ENCODE results near the gene CTNNA3. TPM values are rescaled to one million over a fixed set of nuclear protein-coding genes. Genes with fewer than 3 reads are reported as not detected.
A peak's percentile ranks its signal among the peaks of the same experiment; 100 is the strongest.

CTNNA3 gene
- total RNA-seq, 6 donors from 2014 or later: 0.20 to 2.0 TPM; not detected in 4

- peak in 1 of 2 donors; percentile 19 for DNase-seq
- Histone ChIP-seq H3K4me3 (no peak overlapping the region), H3K36me3 (no peaks in the 10 kb centered on the region), H3K27me3 (no peaks in the 10 kb centered on the region), H3K9me3 (peaks cover 0 to 4% (median 0%) of the 10 kb centered on the region in 4 donors), H3K27ac (no peak overlapping the region), H3K4me1 (no peaks in the 10 kb centered on the region)
- WGBS, 2 donors: 80 to 94% methylated on average over 4 of the region's 4 CpGs
- ATAC-seq (ENCODE audit: low FRiP score in 2 of 2): peak in 1 of 2 donors; percentile 53
- TF ChIP-seq POLR2AphosphoS5 (IDR thresholded peaks at IDR 0.05) (no peak), POLR2A (IDR thresholded peaks at IDR 0.05) (no peak), EP300 (IDR thresholded peaks at IDR 0.05) (no peak), CTCF (IDR thresholded peaks at IDR 0.05) (no peak)
Measured at GRCh38 chr10:66244953-66245352, 1451.0 kb downstream of the CTNNA3 start.

- no peaks in the 10 kb centered on the region for H3K4me1 ChIP-seq
- peaks cover 0 to 4% (median 0%) of the 10 kb centered on the region in 4 donors for H3K9me3 ChIP-seq
- H3K27me3 ChIP-seq: no peaks in the 10 kb centered on the region
- no peak overlapping the region for H3K27ac ChIP-seq
- no peak for TF ChIP-seq POLR2A (IDR thresholded peaks at IDR 0.05)
- no peak for TF ChIP-seq POLR2AphosphoS5 (IDR thresholded peaks at IDR 0.05)
- no peak for TF ChIP-seq CTCF (IDR thresholded peaks at IDR 0.05)
- no peak for TF ChIP-seq EP300 (IDR thresholded peaks at IDR 0.05)
- H3K4me3 ChIP-seq: no peak overlapping the region
- H3K36me3 ChIP-seq: no peaks in the 10 kb centered on the region
- no peak for DNase-seq
- no peak for ATAC-seq (ENCODE audit: low FRiP score in 2 of 2)
- 86 to 87% methylated on average over 1 of the region's 1 CpG for WGBS, 2 donors
Measured at GRCh38 chr10:66242885-66243284, 1453.1 kb downstream of the CTNNA3 start.

GRCh38 chr10:66239062-66239461, 1456.9 kb downstream of the CTNNA3 start:
- H3K27ac ChIP-seq: no peak overlapping the region
- no peaks in the 10 kb centered on the region for H3K36me3 ChIP-seq
- TF ChIP-seq POLR2A (IDR thresholded peaks at IDR 0.05) (no peak), CTCF (IDR thresholded peaks at IDR 0.05) (no peak), EP300 (IDR thresholded peaks at IDR 0.05) (no peak), POLR2AphosphoS5 (IDR thresholded peaks at IDR 0.05) (no peak)
- no peak for ATAC-seq (ENCODE audit: low FRiP score in 2 of 2)
- no peaks in the 10 kb centered on the region for H3K9me3 ChIP-seq
- DNase-seq: no peak
- no peaks in the 10 kb centered on the region for H3K4me1 ChIP-seq
- H3K4me3 ChIP-seq: no peak overlapping the region
- no peaks in the 10 kb centered on the region for H3K27me3 ChIP-seq

GRCh38 chr10:66238343-66238742, 1457.7 kb downstream of the CTNNA3 start:
- Histone ChIP-seq H3K27me3 (no peaks in the 10 kb centered on the region), H3K4me3 (no peak overlapping the region), H3K27ac (no peak overlapping the region), H3K36me3 (no peaks in the 10 kb centered on the region), H3K4me1 (no peaks in the 10 kb centered on the region), H3K9me3 (no peaks in the 10 kb centered on the region)
- 77 to 78% methylated on average over 2 of the region's 2 CpGs for WGBS, 2 donors
- no peak for ATAC-seq (ENCODE audit: low FRiP score in 2 of 2)
- no peak for DNase-seq
- TF ChIP-seq EP300 (IDR thresholded peaks at IDR 0.05) (no peak), POLR2A (IDR thresholded peaks at IDR 0.05) (no peak), POLR2AphosphoS5 (IDR thresholded peaks at IDR 0.05) (no peak), CTCF (IDR thresholded peaks at IDR 0.05) (no peak)

GRCh38 chr10:66234872-66235271, 1461.1 kb downstream of the CTNNA3 start:
- DNase-seq: no peak
- TF ChIP-seq POLR2A (IDR thresholded peaks at IDR 0.05) (no peak), EP300 (IDR thresholded peaks at IDR 0.05) (no peak), CTCF (IDR thresholded peaks at IDR 0.05) (no peak), POLR2AphosphoS5 (IDR thresholded peaks at IDR 0.05) (no peak)
- H3K27me3 ChIP-seq: peaks cover 0 to 4% (median 0%) of the 10 kb centered on the region in 4 donors
- no peaks in the 10 kb centered on the region for H3K4me1 ChIP-seq
- no peak overlapping the region for H3K27ac ChIP-seq
- H3K9me3 ChIP-seq: peaks cover 0 to 7% (median 4%) of the 10 kb centered on the region in 4 donors
- ATAC-seq (ENCODE audit: low FRiP score in 2 of 2): no peak
- H3K36me3 ChIP-seq: no peaks in the 10 kb centered on the region
- H3K4me3 ChIP-seq: no peak overlapping the region
- 84 to 93% methylated on average over 4 of the region's 4 CpGs for WGBS, 2 donors

All from upper lobe of left lung (tissue), 6 donors.